Neural cell (in vitro differentiated cells): ENCODE data around the gene UBE2H.

Experiments
- EP300 ChIP-seq: fragments of 450-650 bp; conservative IDR thresholded peaks from 2 replicates; pipeline ENCODE4 v1.6.1; 2014; ENCODE audit warnings: antibody characterized with exemption, mild to moderate bottlenecking, moderate library complexity; ENCODE audit not compliant: poor library complexity, severe bottlenecking
- POLR2AphosphoS5 ChIP-seq: IDR thresholded peaks from 2 replicates; pipeline ENCODE4 v1.6.1; 2012

- no peak for TF ChIP-seq POLR2AphosphoS5
- no peak for TF ChIP-seq EP300
Observed at GRCh38 chr7:129886818-129887186, 66.0 kb downstream of the UBE2H start.
